CD1c-positive myeloid dendritic cell (primary cell): ENCODE results near the gene TMEM43.

ENCODE experiments used
- DNase-seq: peaks from one replicate; pipeline ENCODE4 v3.0.0-alpha.2; 2016; ENCODE audit errors: extremely low spot score

The TMEM43 gene

DNA sequence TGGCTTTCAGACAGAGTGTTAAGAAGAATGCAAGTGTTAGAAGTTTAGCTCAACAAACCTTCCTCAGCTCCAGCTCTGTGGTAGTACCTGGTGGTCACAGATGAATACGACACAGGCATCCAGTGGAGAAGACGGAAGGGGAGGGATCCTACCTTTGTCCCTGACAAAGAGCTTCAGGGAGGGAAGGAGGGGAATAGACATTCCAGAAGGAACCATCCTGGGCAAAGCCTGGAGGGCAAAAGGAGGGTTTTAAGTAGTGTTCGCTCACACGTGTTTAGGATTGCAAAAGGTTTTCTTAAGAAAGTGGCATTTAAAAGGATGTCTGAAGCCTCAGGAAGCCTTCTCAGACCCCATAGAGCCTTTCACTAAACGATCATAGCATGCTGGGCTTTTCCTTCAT lies 3.0 kb upstream of the TMEM43 start:
- no peak for DNase-seq

DNA sequence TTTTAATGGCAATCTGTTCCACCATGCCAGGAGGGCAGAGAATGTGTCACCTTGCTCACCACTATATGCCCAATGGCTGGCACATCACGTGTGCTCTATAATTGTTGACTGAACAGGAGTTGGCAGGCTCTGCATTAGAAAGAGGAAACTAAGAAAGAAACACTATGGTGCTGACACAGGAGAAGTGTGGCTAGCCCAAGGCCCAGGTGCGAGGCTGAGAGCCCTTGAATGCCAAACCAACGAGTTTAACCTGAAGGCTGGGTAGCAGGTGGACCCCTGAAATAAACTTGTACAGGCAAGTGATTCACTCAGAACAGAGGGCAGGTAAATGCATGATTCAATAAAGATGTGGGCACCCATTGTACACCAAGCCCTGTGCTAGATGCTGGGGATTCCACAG lies 2.6 kb upstream of the TMEM43 start:
- DNase-seq, result no peak

- no peak for DNase-seq
Observed at GRCh38 chr3:14123308-14124222, 1.3 kb upstream of the TMEM43 start.

- peak; percentile 86 for DNase-seq
Observed at GRCh38 chr3:14124223-14124614, 633 bp upstream of the TMEM43 start.

GRCh38 chr3:14125193-14126016 lies 553 bp downstream of the TMEM43 start:
- DNase-seq, result peak; percentile 88

- peak; percentile 39 for DNase-seq
Observed at GRCh38 chr3:14126017-14126886, 1.4 kb downstream of the TMEM43 start.

DNA sequence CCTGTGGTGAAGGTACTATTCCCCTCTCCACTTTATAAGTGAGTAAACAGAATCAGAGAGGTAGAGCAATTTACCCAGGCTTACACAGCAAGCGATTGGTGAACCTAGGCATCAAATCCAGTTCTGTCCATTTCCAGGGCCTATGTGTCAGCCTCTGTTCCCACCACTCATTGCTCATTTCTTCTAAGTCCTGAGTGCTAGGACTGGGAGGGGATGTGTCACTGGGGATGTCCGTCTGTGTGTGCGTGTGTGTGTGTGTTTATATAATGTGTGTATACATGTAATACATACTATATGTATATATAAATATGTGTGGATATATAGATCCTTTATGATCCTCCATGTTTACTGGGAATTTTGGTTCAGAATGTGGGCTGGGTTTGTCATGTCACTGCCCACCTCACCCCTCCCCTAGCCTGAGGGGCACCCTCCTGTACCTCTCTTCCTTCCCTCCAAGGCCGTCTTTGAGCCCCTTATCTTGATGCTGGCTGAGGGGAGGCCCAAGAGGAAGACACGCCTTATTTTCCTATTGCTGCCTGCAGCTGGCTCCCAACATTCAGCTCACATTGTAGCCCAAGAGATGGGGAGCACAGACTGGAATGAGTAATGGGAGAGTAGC lies 2.1 kb downstream of the TMEM43 start:
- DNase-seq, result no peak

- no peak for DNase-seq
Observed at GRCh38 chr3:14127516-14128161, 2.8 kb downstream of the TMEM43 start.

DNA sequence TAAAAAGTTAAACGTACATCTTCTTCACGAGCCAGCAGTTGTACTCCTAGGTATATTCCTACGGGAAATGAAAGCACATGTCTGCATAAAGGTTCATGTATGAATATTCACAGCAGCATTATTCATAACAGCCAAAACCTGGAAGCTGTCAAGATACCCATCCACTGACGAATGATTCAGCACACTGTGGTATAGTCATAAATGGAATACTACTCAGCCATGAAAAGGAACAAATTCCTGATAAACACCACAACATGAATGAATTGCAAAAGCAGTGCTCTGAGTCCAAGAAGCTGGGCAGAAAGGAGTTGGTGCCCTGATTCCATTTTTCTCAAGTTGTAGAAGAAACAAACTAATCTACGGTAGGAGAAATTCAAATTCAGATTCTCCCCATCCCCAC lies 3.9 kb downstream of the TMEM43 start:
- DNase-seq, result no peak

GRCh38 chr3:14129296-14129695 lies 4.4 kb downstream of the TMEM43 start:
- no peak for DNase-seq

- DNase-seq, result no peak
Observed at GRCh38 chr3:14130230-14130629, 5.4 kb downstream of the TMEM43 start.

GRCh38 chr3:14130707-14131106 lies 5.9 kb downstream of the TMEM43 start:
- DNase-seq, result no peak

DNA sequence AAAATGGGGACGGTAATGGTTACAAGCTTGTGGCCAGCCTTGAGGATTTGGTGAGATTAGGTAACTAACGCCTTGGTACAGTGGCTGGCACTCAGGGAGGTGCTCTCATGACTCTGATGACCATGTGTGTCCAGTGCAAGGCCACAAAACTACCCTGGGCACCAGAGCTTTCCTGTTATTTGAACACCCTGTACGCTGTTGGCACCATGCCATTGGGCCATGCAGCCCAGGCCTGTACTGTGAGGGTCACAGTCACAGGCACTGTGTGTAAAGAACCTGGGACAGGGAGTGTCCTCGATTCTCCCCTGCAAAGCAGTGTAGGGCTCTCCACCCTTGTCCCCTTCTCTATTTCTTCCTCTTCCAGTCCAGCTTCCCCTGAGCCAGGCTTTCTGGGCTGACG lies 6.3 kb downstream of the TMEM43 start:
- no peak for DNase-seq

GRCh38 chr3:14132120-14132519 lies 7.3 kb downstream of the TMEM43 start:
- no peak for DNase-seq

DNA sequence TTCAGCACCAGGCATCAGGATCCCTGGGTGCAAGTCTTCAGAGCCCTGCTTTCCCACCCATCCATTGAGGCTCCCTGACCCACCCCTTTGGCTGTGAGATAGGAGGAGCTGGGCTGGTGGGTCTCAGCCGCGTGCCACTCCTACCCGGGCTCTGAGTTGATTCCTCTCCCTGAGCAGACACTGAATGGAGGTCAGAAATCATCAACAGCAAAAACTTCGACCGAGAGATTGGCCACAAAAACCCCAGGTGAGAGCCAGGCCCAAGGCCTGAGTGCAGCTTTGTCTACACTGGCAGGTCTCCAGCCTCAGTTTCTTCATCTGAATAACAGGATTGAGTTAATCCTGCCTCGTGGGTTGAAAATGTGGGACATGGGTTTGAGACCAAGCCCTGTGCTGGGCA lies 7.8 kb downstream of the TMEM43 start:
- no peak for DNase-seq

DNA sequence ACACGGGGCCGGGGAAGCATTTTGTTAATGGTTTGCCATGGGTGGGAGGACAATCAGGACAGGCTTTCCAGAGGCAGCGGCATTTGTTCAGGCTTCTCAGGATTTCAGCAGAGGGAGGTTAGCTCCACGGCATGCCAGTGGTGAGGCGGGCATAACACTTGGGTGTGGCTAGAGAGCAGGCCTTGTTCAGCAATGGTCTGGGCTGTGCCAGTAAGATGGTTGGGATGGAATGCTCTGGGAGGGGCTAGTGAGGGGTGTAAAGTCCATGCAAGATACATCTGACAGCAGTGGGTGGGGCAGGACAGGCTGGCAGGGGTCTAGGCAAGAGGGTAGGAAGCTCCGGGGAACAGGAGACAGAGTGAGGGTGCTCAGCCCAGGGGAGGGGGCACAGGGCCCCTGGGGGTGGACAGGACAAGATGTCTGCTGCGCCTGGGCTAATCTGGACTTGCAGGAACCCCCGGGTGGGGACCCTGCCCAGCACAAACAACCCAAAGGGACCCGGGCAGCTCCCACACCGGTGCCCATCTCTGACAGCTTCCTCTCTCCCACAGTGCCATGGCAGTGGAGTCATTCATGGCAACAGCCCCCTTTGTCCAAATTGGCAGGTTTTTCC lies 8.4 kb downstream of the TMEM43 start:
- DNase-seq, result no peak

DNA sequence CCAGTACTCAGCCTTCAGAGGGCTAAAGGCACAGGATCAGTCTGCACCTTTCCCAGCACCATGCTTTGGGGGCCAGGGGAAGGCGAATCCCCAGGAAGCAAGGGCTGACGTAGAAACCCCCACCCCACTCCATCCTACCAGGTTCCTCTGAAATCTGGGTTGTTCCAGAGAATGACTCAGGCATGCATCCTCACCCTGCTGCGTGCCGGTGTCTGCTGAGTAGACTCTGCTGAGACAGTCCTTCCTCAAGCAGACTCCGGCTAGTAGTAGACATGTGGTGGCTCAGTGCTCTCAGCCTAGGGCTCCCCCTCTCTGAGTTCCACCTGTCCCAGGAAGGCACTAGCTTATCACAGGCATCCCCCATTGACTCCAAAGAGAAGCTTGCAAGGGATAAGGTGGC lies 9.0 kb downstream of the TMEM43 start:
- no peak for DNase-seq

GRCh38 chr3:14134291-14134690 lies 9.4 kb downstream of the TMEM43 start:
- DNase-seq, result no peak

- DNase-seq, result no peak
Observed at GRCh38 chr3:14135581-14135980, 10.7 kb downstream of the TMEM43 start.

DNA sequence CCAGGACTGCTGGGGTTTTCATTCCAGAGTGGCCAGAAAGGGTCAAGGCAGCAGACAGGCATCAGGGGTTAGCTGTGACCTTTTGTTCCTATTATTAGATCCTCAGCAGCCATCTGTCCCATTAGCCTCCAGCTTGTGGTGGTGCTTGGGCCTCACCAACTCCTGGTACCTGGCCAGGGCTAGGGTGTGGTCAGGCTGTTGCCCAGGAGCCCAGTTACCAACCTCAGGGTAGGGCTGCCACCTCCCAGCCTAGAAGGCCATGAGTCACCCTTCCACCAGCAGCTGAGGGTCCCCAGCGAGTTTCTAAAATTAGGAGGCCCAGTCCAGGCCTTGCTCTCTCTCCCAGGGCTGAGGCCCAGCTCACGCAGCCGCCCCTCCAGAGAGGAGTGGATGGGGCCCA lies 12.2 kb downstream of the TMEM43 start:
- no peak for DNase-seq

DNA sequence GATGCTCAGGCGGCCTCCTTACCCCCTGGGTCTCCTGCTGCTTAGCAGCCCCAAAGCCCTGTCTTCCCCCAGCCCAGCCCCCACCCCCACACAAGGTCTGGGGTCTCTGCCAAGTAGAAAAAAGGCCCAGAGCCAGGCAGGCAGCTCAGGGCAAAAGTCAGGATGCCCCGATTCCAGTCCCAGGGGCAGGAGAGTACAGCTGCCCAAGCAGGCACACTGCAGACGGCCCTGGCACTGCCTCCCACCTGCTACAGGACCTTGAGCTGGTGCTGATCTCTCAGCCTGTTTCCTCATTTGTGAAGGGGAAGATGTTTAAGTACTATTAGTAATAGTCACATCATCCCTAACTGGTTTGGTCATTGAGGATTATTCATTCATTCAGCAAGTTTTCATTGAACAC lies 12.6 kb downstream of the TMEM43 start:
- peak; percentile 54 for DNase-seq
